H1 (cell line): ENCODE results near the gene PPP1R12A. TPM values are rescaled to one million over a fixed set of nuclear protein-coding genes. Genes with fewer than 3 reads are reported as not detected.

Experiments
- CTCF ChIA-PET: fragments of 300-600 bp; sonication (Branson Sonifier 250); formaldehyde crosslinking; loops from one replicate; lab custom pipeline; 2021; ENCODE audit not compliant: partially characterized antibody; lab: Charles Lee
- POLR2A ChIA-PET: fragments of 300-600 bp; sonication (Branson Sonifier 250); formaldehyde crosslinking; loops from one replicate; lab custom pipeline; 2021; ENCODE audit warnings: inconsistent platforms; ENCODE audit not compliant: partially characterized antibody; lab: Charles Lee
- DNase-seq, 2 experiments: peaks; one replicate each; pipeline versions ENCODE4 v3.0.0 to v3.0.0-alpha.2; 2010 to 2022; ENCODE audit warnings: low spot score in 2 of 2, low read depth in 1 of 2, mixed read lengths in 1 of 2
- FAIRE-seq: peaks from 2 replicates; lab custom pipeline; 2011; peaks lifted over from hg19 to GRCh38; lab: Jason Lieb, UNC
- H2AFZ ChIP-seq: 2 replicates; pipeline ENCODE4 v1.8.1; 2012; ENCODE audit warnings: low read length, inconsistent platforms
- H2AK5ac ChIP-seq: 2 replicates; pipeline ENCODE4 v1.6.1; 2013; ENCODE audit warnings: low read depth, low read length
- H2BK120ac ChIP-seq: replicated peaks from 2 replicates; pipeline ENCODE3; 2013; ENCODE audit warnings: low read depth, low read length, inconsistent platforms
- H2BK12ac ChIP-seq: 2 replicates; pipeline ENCODE4 v1.6.1; 2013; ENCODE audit warnings: low read depth, low read length
- H2BK15ac ChIP-seq: 2 replicates; pipeline ENCODE4 v1.6.1; 2013; ENCODE audit warnings: low read length
- H2BK20ac ChIP-seq: 2 replicates; pipeline ENCODE4 v1.6.1; 2013; ENCODE audit warnings: low read length
- H2BK5ac ChIP-seq: 2 replicates; pipeline ENCODE4 v1.6.1; 2013; ENCODE audit warnings: low read depth, low read length
- H3K14ac ChIP-seq: 2 replicates; pipeline ENCODE4 v1.6.1; 2013; ENCODE audit warnings: inconsistent platforms; ENCODE audit not compliant: insufficient read length
- H3K18ac ChIP-seq: 2 replicates; pipeline ENCODE4 v1.6.1; 2013; ENCODE audit warnings: low read length; ENCODE audit errors: extremely low read depth
- H3K23ac ChIP-seq: 2 replicates; pipeline ENCODE4 v1.6.1; 2013; ENCODE audit warnings: inconsistent platforms; ENCODE audit not compliant: insufficient read length
- H3K23me2 ChIP-seq: 2 replicates; pipeline ENCODE4 v1.6.1; 2013; ENCODE audit warnings: low read depth, low read length
- H3K27ac ChIP-seq: 2 replicates; pipeline ENCODE4 v1.6.1; 2011; ENCODE audit warnings: low read depth, low read length, inconsistent platforms
- H3K27me3 ChIP-seq, 4 experiments: replicated peaks in 1 of 4; 1 replicate in 1 of 4; 2 replicates in 3 of 4; pipeline versions ENCODE4 v1.6.1 to v1.8.1; 2011 to 2013; ENCODE audit warnings: low read length in 3 of 4, mild to moderate bottlenecking in 3 of 4, inconsistent platforms in 2 of 4, mixed read lengths in 2 of 4, moderate library complexity in 1 of 4; ENCODE audit not compliant: control insufficient read depth in 3 of 4, insufficient read depth in 3 of 4; ENCODE audit errors: extremely low read depth in 1 of 4
- H3K36me3 ChIP-seq, 4 experiments: 2 replicates each; pipeline versions ENCODE4 v1.6.1 to v1.8.1; 2011 to 2013; ENCODE audit warnings: mild to moderate bottlenecking in 4 of 4, low read length in 3 of 4, moderate library complexity in 2 of 4, control low read depth in 1 of 4, inconsistent platforms in 1 of 4; ENCODE audit not compliant: insufficient read depth in 4 of 4, control insufficient read depth in 2 of 4
- H3K4ac ChIP-seq: replicated peaks from 2 replicates; pipeline ENCODE3; 2013; ENCODE audit warnings: low read length, low read depth, mixed read lengths, inconsistent platforms; ENCODE audit not compliant: insufficient read length
- H3K4me1 ChIP-seq, 4 experiments: replicated peaks in 1 of 4; 1 replicate in 1 of 4; 2 replicates in 3 of 4; pipeline versions ENCODE4 v1.6.1 to v1.8.1; 2011 to 2013; ENCODE audit warnings: low read length in 3 of 4, inconsistent platforms in 2 of 4, mixed read lengths in 1 of 4; ENCODE audit not compliant: insufficient read depth in 4 of 4, control insufficient read depth in 3 of 4
- H3K4me2 ChIP-seq, 2 experiments: 2 replicates each; pipeline versions ENCODE4 v1.6.1 to v1.8.1; 2011 to 2013; ENCODE audit warnings: low read depth in 2 of 2, low read length in 2 of 2, control low read depth in 1 of 2, inconsistent platforms in 1 of 2, mild to moderate bottlenecking in 1 of 2; ENCODE audit not compliant: insufficient read depth in 1 of 2
- H3K4me3 ChIP-seq, 4 experiments: fragments of 200-600, 300-600 bp in 1 of 4; sonication (generic), shearing (Covaris generic), sonication (Bioruptor Twin) in 1 of 4; 2 replicates each; pipeline versions ENCODE4 v1.5.1 to v1.8.1; 2011 to 2016; ENCODE audit warnings: low read length in 4 of 4, low read depth in 3 of 4, control low read depth in 2 of 4, inconsistent platforms in 2 of 4, mild to moderate bottlenecking in 2 of 4, mixed read lengths in 1 of 4, moderate library complexity in 1 of 4; ENCODE audit not compliant: insufficient read depth in 2 of 4; ENCODE audit errors: extremely low read depth in 1 of 4
- H3K56ac ChIP-seq: replicated peaks from 2 replicates; pipeline ENCODE3; 2013; ENCODE audit warnings: low read depth, mild to moderate bottlenecking, mixed read lengths, low read length, inconsistent platforms; ENCODE audit not compliant: insufficient read length
- H3K79me1 ChIP-seq: 2 replicates; pipeline ENCODE4 v1.6.1; 2013; ENCODE audit warnings: low read depth, low read length, control low read depth
- H3K79me2 ChIP-seq, 2 experiments: 2 replicates each; pipeline versions ENCODE4 v1.6.1 to v1.8.1; 2012 to 2013; ENCODE audit warnings: low read length in 2 of 2, mild to moderate bottlenecking in 2 of 2, inconsistent platforms in 1 of 2; ENCODE audit not compliant: insufficient read depth in 2 of 2, control insufficient read depth in 1 of 2
- H3K9ac ChIP-seq, 4 experiments: replicated peaks in 1 of 4; 1 replicate in 1 of 4; 2 replicates in 3 of 4; pipeline versions ENCODE4 v1.6.1 to v1.8.1; 2011 to 2013; ENCODE audit warnings: low read depth in 3 of 4, low read length in 3 of 4, control low read depth in 2 of 4, mild to moderate bottlenecking in 2 of 4, moderate library complexity in 2 of 4, inconsistent platforms in 1 of 4; ENCODE audit errors: extremely low read depth in 1 of 4
- H3K9me3 ChIP-seq, 2 experiments: 2 replicates each; pipeline versions ENCODE4 v1.6.1 to v1.8.1; 2012 to 2013; ENCODE audit warnings: mild to moderate bottlenecking in 2 of 2, moderate library complexity in 2 of 2, control low read depth in 1 of 2, inconsistent platforms in 1 of 2, low read depth in 1 of 2, low read length in 1 of 2, mixed read lengths in 1 of 2; ENCODE audit not compliant: insufficient read depth in 2 of 2
- H4K20me1 ChIP-seq, 2 experiments: replicated peaks in 1 of 2; 2 replicates each; pipeline versions ENCODE3 to v1.8.1; 2011 to 2013; ENCODE audit warnings: inconsistent platforms in 2 of 2, low read length in 2 of 2, mild to moderate bottlenecking in 1 of 2; ENCODE audit not compliant: insufficient read depth in 2 of 2, control insufficient read depth in 1 of 2
- H4K5ac ChIP-seq: 2 replicates; pipeline ENCODE4 v1.6.1; 2013; ENCODE audit warnings: low read length, low read depth, mixed read lengths, inconsistent platforms; ENCODE audit not compliant: insufficient read length
- H4K8ac ChIP-seq: 2 replicates; pipeline ENCODE4 v1.8.0; 2013; ENCODE audit warnings: mild to moderate bottlenecking, moderate library complexity, low read length, inconsistent platforms; ENCODE audit not compliant: insufficient read depth; ENCODE audit errors: extremely low read depth
- H4K91ac ChIP-seq: replicated peaks from 2 replicates; pipeline ENCODE3; 2013; ENCODE audit warnings: low read length, mixed read lengths, inconsistent platforms; ENCODE audit not compliant: insufficient read length
- CEBPB ChIP-seq: IDR thresholded peaks from 2 replicates; pipeline ENCODE4 v1.6.1; 2012; ENCODE audit warnings: low read depth, low read length
- KDM1A ChIP-seq: fragments of 200-600, 300-600 bp; sonication (generic); IDR thresholded peaks from 2 replicates; pipeline ENCODE4 v1.7.1; 2016; ENCODE audit warnings: mild to moderate bottlenecking, low read length, borderline replicate concordance
- WGBS, 2 experiments: shearing (Covaris generic) in 1 of 2; methylation state at CpG; one replicate each; pipeline versions ENCODE4 v1.1.6 to v1.1.7; 2013 to 2015; ENCODE audit warnings: low lambda C conversion rate in 2 of 2, mixed read lengths in 2 of 2, inconsistent platforms in 1 of 2, low coverage in 1 of 2, missing lambda C conversion rate in 1 of 2; ENCODE audit not compliant: insufficient replicate concordance in 2 of 2, insufficient coverage in 1 of 2, insufficient read length in 1 of 2; ENCODE audit errors: extremely low coverage in 1 of 2, missing lambda C conversion rate in 1 of 2; 5-methylcytosine and 5-hydroxymethylcytosine counted together
- polyA plus RNA-seq, 7 experiments: library from polyadenylated mRNA; depleted of rRNA in 3 of 7; stranded (reverse) in 5 of 7; unstranded in 2 of 7; fragments of >200 nt in 5 of 7; fragments of 200-250 nt in 2 of 7; gene quantifications; 1 replicate in 5 of 7; 2 replicates in 1 of 7; 4 replicates in 1 of 7; pipeline versions ENCODE4 v1.2.1 to v1.2.3, GENCODE V29; 2011 to 2013; ENCODE audit warnings: missing spikeins in 2 of 7, mixed read lengths in 2 of 7
- total RNA-seq: library from RNA; stranded (reverse); fragmentation: NEBNext Ultra II Directional; extraction: Animal tissue kit (Norgen Biotek cat#: 25700); gene quantifications from 2 replicates; pipeline ENCODE4 v1.2.1, GENCODE V29; 2021

The PPP1R12A gene
- total and polyA plus RNA-seq, 2 of the 8 experiments (the other 6 are each of a cell fraction or from before 2014, with no cell fraction given) = 14.7 to 81.5 TPM

- Histone ChIP-seq H2AK5ac (no peak overlapping the region), H3K27ac (no peak overlapping the region), H3K4me3 (no peak overlapping the region), H2AFZ (peak overlapping the region; percentile 47), H3K56ac (no peak overlapping the region), H2BK15ac (no peak overlapping the region), H3K36me3 (no peaks in the 10 kb centered on the region), H3K23me2 (no peaks in the 10 kb centered on the region)
- 82% methylated on average over 3 of the region's 3 CpGs; no CpG with 5 or more reads in 1 of the 2 experiments for WGBS, 2 experiments
- peak; percentile 59; the same call in 1 of the 2 replicates for TF ChIP-seq CEBPB
- TF ChIP-seq KDM1A = no peak
- TF ChIP-seq, all 59 proteins: peak for 1
- no peak overlapping the region for H3K4ac ChIP-seq
- no peaks in the 10 kb centered on the region for H3K79me1 ChIP-seq
- no peaks in the 10 kb centered on the region for H3K27me3 ChIP-seq
- CTCF ChIA-PET = no interaction called here
- H4K8ac ChIP-seq = no peak overlapping the region
- peak overlapping the region; percentile 29; the same call in 1 of the 2 replicates for H2BK12ac ChIP-seq
- H2BK20ac ChIP-seq = no peak overlapping the region
- DNase-seq = no peak
- no peak overlapping the region for H3K18ac ChIP-seq
- H4K5ac ChIP-seq = no peak overlapping the region
- no peak overlapping the region for H4K91ac ChIP-seq
- POLR2A ChIA-PET = no interaction called here
- H3K79me2 ChIP-seq = no peaks in the 10 kb centered on the region
- no peak overlapping the region for H3K9ac ChIP-seq
- no peak overlapping the region for H2BK120ac ChIP-seq
- no peaks in the 10 kb centered on the region for H3K9me3 ChIP-seq
- H3K23ac ChIP-seq = no peak overlapping the region
- no peaks in the 10 kb centered on the region for H4K20me1 ChIP-seq
- H2BK5ac ChIP-seq = no peak overlapping the region
- no peaks in the 10 kb centered on the region; a peak in 1 of 7 replicates for H3K4me1 ChIP-seq
- no peak for FAIRE-seq
- no peak overlapping the region for H3K14ac ChIP-seq
- H3K4me2 ChIP-seq = no peak overlapping the region
These were observed 29.3 kb upstream of the PPP1R12A start for GRCh38 chr12:79964100-79964627.
